Ishikawa (cell line): Measurements from ENCODE around the gene TRIP12.

ENCODE experiments used
- CEBPB ChIP-seq: IDR thresholded peaks from 2 replicates; pipeline ENCODE4 v1.6.1; 2012
- CREB1 ChIP-seq: IDR thresholded peaks from 2 replicates; pipeline ENCODE4 v1.6.1; 2012; ENCODE audit warnings: low read depth
- EGR1 ChIP-seq: IDR thresholded peaks from 2 replicates; pipeline ENCODE4 v1.6.1; 2012
- EP300 ChIP-seq: IDR thresholded peaks from 2 replicates; pipeline ENCODE4 v1.6.1; 2012; ENCODE audit warnings: borderline replicate concordance
- FOXM1 ChIP-seq: IDR thresholded peaks from 2 replicates; pipeline ENCODE4 v1.6.1; 2012; ENCODE audit warnings: low read depth, borderline replicate concordance
- MAX ChIP-seq: IDR thresholded peaks from 2 replicates; pipeline ENCODE4 v1.6.1; 2012
- NFIC ChIP-seq: IDR thresholded peaks from 2 replicates; pipeline ENCODE4 v1.6.1; 2012
- RAD21 ChIP-seq: IDR thresholded peaks from 2 replicates; pipeline ENCODE4 v1.6.1; 2012; ENCODE audit warnings: low read depth
- TAF1 ChIP-seq: IDR thresholded peaks from 2 replicates; pipeline ENCODE4 v1.6.1; 2012; ENCODE audit warnings: low read depth, mild to moderate bottlenecking
- TCF12 ChIP-seq: IDR thresholded peaks from 2 replicates; pipeline ENCODE4 v1.6.1; 2012; ENCODE audit warnings: low read depth
- TEAD4 ChIP-seq: IDR thresholded peaks from 2 replicates; pipeline ENCODE4 v1.6.1; 2012
- USF1 ChIP-seq: IDR thresholded peaks from 2 replicates; pipeline ENCODE4 v1.6.1; 2012
- YY1 ChIP-seq: IDR thresholded peaks from 2 replicates; pipeline ENCODE4 v1.6.1; 2012; ENCODE audit warnings: low read depth
- ZBTB7A ChIP-seq: IDR thresholded peaks from 2 replicates; pipeline ENCODE4 v1.6.1; 2012; ENCODE audit warnings: low read depth
- TF ChIP-seq, protein P1 (sequence below): IDR thresholded peaks from 2 replicates; pipeline ENCODE4 v1.6.1; 2012; ENCODE audit warnings: low read depth, mild to moderate bottlenecking

Gene TRIP12

GRCh38 chr2:229910832-229911412 is 10.9 kb downstream of the TRIP12 start:
- TF ChIP-seq EP300 (no peak), CEBPB (no peak), NFIC (no peak), TAF1 (no peak), TCF12 (no peak), CREB1 (no peak), EGR1 (no peak), TEAD4 (no peak), YY1 (no peak), USF1 (no peak), FOXM1 (no peak), ZBTB7A (no peak), MAX (no peak), RAD21 (no peak)
- TF ChIP-seq, protein P1, sequence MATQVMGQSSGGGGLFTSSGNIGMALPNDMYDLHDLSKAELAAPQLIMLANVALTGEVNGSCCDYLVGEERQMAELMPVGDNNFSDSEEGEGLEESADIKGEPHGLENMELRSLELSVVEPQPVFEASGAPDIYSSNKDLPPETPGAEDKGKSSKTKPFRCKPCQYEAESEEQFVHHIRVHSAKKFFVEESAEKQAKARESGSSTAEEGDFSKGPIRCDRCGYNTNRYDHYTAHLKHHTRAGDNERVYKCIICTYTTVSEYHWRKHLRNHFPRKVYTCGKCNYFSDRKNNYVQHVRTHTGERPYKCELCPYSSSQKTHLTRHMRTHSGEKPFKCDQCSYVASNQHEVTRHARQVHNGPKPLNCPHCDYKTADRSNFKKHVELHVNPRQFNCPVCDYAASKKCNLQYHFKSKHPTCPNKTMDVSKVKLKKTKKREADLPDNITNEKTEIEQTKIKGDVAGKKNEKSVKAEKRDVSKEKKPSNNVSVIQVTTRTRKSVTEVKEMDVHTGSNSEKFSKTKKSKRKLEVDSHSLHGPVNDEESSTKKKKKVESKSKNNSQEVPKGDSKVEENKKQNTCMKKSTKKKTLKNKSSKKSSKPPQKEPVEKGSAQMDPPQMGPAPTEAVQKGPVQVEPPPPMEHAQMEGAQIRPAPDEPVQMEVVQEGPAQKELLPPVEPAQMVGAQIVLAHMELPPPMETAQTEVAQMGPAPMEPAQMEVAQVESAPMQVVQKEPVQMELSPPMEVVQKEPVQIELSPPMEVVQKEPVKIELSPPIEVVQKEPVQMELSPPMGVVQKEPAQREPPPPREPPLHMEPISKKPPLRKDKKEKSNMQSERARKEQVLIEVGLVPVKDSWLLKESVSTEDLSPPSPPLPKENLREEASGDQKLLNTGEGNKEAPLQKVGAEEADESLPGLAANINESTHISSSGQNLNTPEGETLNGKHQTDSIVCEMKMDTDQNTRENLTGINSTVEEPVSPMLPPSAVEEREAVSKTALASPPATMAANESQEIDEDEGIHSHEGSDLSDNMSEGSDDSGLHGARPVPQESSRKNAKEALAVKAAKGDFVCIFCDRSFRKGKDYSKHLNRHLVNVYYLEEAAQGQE = no peak

- TF ChIP-seq EGR1 (no peak), EP300 (no peak), NFIC (no peak), TEAD4 (no peak), TCF12 (no peak), ZBTB7A (no peak), RAD21 (no peak), FOXM1 (no peak), USF1 (no peak)
Measured at GRCh38 chr2:229910147-229910831, 11.5 kb downstream of the TRIP12 start.

GRCh38 chr2:229909090-229909489 is 12.7 kb downstream of the TRIP12 start:
- TF ChIP-seq TCF12 (no peak), TEAD4 (no peak), NFIC (no peak), EP300 (no peak), RAD21 (no peak), YY1 (no peak), CEBPB (no peak), TAF1 (no peak), MAX (no peak), CREB1 (no peak), USF1 (no peak), EGR1 (no peak), ZBTB7A (no peak), FOXM1 (no peak)
- TF ChIP-seq, protein P1 = no peak

DNA sequence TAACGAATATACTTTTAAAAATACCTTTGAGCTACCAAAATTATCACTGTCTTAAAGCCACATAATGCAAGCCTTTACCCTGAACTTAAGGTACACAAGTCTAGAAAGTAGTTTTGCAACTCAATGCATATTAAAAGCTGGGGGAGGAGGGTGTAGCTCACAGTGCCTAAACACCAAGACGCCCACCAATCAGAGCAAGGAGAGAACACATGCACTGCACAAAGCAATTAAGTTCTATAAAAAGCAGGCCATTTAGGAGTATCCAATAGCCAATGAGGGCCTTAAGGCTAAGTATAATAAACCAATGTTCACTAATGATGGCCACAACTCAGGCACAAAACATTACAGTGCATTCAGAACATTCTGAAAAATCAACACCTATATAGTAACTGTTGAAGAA is 16.2 kb downstream of the TRIP12 start:
- TF ChIP-seq FOXM1 (no peak), EP300 (no peak), YY1 (no peak), TCF12 (no peak), TEAD4 (no peak), EGR1 (no peak), CEBPB (no peak), NFIC (no peak), ZBTB7A (no peak)
- TF ChIP-seq, protein P1 = no peak
